ENCODE measurements around the gene PTBP1. TPM values are rescaled to one million over a fixed set of nuclear protein-coding genes. Genes with fewer than 3 reads are reported as not detected.

The PTBP1 gene
- total and polyA plus RNA-seq, 2 of the 13 experiments (the other 11 are each of a cell fraction or from before 2014, with no cell fraction given), result 195 to 288 TPM

DNA sequence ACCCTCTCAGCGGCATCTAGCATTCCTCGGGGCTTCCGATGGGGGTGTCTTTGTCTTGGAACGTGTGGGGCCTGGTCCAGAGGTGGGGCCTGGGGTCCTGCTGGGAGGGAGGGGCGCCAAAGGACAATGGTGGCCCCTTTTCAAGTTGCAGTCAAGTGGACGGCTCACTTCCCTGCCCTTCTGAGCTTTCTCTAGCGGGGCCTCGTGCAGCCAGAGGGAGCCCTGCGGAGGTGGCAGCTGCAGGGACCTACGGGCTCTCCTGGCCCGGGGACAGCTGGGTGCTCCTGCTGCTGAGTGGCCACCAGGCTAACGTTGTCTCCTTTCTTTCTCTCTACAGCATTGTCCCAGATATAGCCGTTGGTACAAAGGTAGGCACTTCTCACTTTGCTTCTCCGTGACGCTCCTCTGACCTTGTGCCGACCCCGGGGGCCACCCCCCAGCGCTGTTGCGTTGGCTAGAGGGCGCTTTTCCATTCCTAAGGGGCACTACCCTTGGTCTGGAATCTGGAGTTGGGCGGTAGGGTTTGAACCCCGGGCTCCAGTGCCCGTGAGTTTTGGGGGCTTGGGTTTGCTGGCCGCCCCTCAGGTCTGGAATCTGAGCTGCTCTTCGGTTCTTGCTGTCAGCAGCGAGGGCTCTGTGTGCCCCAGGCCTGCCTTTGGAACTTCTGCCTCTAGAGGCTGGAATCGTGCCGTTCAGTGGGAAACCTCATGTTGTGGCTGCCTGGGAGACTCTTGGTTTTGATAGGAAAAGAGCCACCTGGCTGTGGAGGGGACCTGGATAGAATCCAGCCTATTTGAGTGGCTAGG, 2.0 kb downstream of the PTBP1 start (continued):
- TF ChIP-seq, protein P1, sequence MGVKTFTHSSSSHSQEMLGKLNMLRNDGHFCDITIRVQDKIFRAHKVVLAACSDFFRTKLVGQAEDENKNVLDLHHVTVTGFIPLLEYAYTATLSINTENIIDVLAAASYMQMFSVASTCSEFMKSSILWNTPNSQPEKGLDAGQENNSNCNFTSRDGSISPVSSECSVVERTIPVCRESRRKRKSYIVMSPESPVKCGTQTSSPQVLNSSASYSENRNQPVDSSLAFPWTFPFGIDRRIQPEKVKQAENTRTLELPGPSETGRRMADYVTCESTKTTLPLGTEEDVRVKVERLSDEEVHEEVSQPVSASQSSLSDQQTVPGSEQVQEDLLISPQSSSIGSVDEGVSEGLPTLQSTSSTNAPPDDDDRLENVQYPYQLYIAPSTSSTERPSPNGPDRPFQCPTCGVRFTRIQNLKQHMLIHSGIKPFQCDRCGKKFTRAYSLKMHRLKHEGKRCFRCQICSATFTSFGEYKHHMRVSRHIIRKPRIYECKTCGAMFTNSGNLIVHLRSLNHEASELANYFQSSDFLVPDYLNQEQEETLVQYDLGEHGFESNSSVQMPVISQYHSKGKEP (CRISPR knock-in tag; IDR thresholded peaks at IDR 0.05), result no peak
- 0 out of 2 replicates have a peak, but pooled peaks have one; percentile 34 for TF ChIP-seq ZNF232 (CRISPR knock-in tag; IDR thresholded peaks at IDR 0.05; ENCODE audit: borderline replicate concordance)
- peak; percentile 20 for TF ChIP-seq HNRNPLL (IDR thresholded peaks at IDR 0.05; ENCODE audit: low read depth, low read length, poor library complexity, severe bottlenecking)
- TF ChIP-seq FOXJ3 (CRISPR knock-in tag; IDR thresholded peaks at IDR 0.05; ENCODE audit: borderline replicate concordance), result no peak
- no peak for TF ChIP-seq SPEN (CRISPR knock-in tag; IDR thresholded peaks at IDR 0.05; ENCODE audit: low read depth)
- no peak for TF ChIP-seq ZNF709 (CRISPR knock-in tag; IDR thresholded peaks at IDR 0.05)
- TF ChIP-seq, protein P2, sequence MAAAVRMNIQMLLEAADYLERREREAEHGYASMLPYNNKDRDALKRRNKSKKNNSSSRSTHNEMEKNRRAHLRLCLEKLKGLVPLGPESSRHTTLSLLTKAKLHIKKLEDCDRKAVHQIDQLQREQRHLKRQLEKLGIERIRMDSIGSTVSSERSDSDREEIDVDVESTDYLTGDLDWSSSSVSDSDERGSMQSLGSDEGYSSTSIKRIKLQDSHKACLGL (CRISPR knock-in tag; IDR thresholded peaks at IDR 0.05), result no peak
- peak; percentile 59 for TF ChIP-seq NR2F6 (IDR thresholded peaks at IDR 0.05)
- TF ChIP-seq NR2F6 (CRISPR knock-in tag; IDR thresholded peaks at IDR 0.05), result peak; percentile 63
- TF ChIP-seq ZNF10 (CRISPR knock-in tag; IDR thresholded peaks at IDR 0.05; ENCODE audit: borderline replicate concordance, low read depth), result no peak
- no peak for TF ChIP-seq DNMT3B (CRISPR knock-in tag; conservative IDR thresholded peaks at IDR 0.05)
- no peak for TF ChIP-seq ZNF761 (CRISPR knock-in tag; conservative IDR thresholded peaks at IDR 0.05)
- TF ChIP-seq ZNF543 (CRISPR knock-in tag; IDR thresholded peaks at IDR 0.05), result 0 out of 2 replicates have a peak, but pooled peaks have one; percentile 8
- TF ChIP-seq SOX13 (IDR thresholded peaks at IDR 0.05), result no peak
- peak in 1 of 2 experiments; percentile 9; a peak in 1 of 4 replicates for TF ChIP-seq SOX13 (CRISPR knock-in tag; conservative IDR thresholded peaks at IDR 0.05 in 1 of 2, IDR thresholded peaks at IDR 0.05 in 1 of 2)
- no peak for TF ChIP-seq JARID2 (CRISPR knock-in tag; IDR thresholded peaks at IDR 0.05; ENCODE audit: insufficient replicate concordance)
- TF ChIP-seq, protein P3, sequence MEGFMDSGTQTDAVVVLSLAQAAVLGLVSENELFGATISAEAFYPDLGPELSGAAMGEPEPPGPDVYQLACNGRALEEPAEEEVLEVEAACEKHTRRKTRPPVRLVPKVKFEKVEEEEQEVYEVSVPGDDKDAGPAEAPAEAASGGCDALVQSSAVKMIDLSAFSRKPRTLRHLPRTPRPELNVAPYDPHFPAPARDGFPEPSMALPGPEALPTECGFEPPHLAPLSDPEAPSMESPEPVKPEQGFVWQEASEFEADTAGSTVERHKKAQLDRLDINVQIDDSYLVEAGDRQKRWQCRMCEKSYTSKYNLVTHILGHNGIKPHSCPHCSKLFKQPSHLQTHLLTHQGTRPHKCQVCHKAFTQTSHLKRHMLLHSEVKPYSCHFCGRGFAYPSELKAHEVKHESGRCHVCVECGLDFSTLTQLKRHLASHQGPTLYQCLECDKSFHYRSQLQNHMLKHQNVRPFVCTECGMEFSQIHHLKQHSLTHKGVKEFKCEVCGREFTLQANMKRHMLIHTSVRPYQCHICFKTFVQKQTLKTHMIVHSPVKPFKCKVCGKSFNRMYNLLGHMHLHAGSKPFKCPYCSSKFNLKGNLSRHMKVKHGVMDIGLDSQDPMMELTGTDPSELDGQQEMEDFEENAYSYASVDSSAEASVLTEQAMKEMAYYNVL (CRISPR knock-in tag; IDR thresholded peaks at IDR 0.05; ENCODE audit: borderline replicate concordance), result no peak
- TF ChIP-seq, protein P4, sequence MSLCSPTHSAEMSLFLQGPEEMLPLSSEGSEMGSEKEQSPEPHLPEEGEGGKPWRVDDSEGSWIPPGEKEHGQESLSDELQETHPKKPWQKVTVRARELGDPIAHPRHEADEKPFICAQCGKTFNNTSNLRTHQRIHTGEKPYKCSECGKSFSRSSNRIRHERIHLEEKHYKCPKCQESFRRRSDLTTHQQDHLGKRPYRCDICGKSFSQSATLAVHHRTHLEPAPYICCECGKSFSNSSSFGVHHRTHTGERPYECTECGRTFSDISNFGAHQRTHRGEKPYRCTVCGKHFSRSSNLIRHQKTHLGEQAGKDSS (CRISPR knock-in tag; IDR thresholded peaks at IDR 0.05; ENCODE audit: borderline replicate concordance, low read depth), result 0 out of 2 replicates have a peak, but pooled peaks have one; percentile 24
- TF ChIP-seq TAF15 (IDR thresholded peaks at IDR 0.05; ENCODE audit: low read depth, low read length, poor library complexity, severe bottlenecking), result no peak
- TF ChIP-seq U2AF1 (optimal IDR thresholded peaks at IDR 0.05; ENCODE audit: low read depth, low read length), result no peak
- TF ChIP-seq JUNB (CRISPR knock-in tag; IDR thresholded peaks at IDR 0.05; ENCODE audit: borderline replicate concordance), result no peak
- TF ChIP-seq ZBTB20 (CRISPR knock-in tag; IDR thresholded peaks at IDR 0.05; ENCODE audit: borderline replicate concordance, low read depth), result no peak
- 0 out of 2 replicates have a peak, but pooled peaks have one; percentile 19 for TF ChIP-seq PAX8 (CRISPR knock-in tag; IDR thresholded peaks at IDR 0.05; ENCODE audit: borderline replicate concordance)
